ENCODE measurements around the gene UBR3.

Gene UBR3

GRCh38 chr2:170044751-170045478, 217.7 kb downstream of the UBR3 start:
- no peak for DNase-seq (ENCODE audit: low read depth in 3 of 3)

- DNase-seq (ENCODE audit: low read depth in 3 of 3) = no peak
These were observed 220.2 kb downstream of the UBR3 start for GRCh38 chr2:170047331-170048065.

GRCh38 chr2:170052151-170052550, 224.9 kb downstream of the UBR3 start:
- no peak for DNase-seq (ENCODE audit: low read depth in 3 of 3)

- DNase-seq (ENCODE audit: low read depth in 3 of 3) = no peak
These were observed 227.7 kb downstream of the UBR3 start for GRCh38 chr2:170054997-170055396.

GRCh38 chr2:170056900-170057299, 229.6 kb downstream of the UBR3 start:
- no peak for DNase-seq (ENCODE audit: low read depth in 3 of 3)

- DNase-seq (ENCODE audit: low read depth in 3 of 3) = no peak
These were observed 236.4 kb downstream of the UBR3 start for GRCh38 chr2:170063456-170064235.

- no peak for DNase-seq (ENCODE audit: low read depth in 3 of 3)
These were observed 243.5 kb downstream of the UBR3 start for GRCh38 chr2:170070778-170071177.

GRCh38 chr2:170073288-170073687, 246.0 kb downstream of the UBR3 start:
- no peak for DNase-seq (ENCODE audit: low read depth in 3 of 3)

- DNase-seq (ENCODE audit: low read depth in 3 of 3) = no peak
These were observed 248.9 kb downstream of the UBR3 start for GRCh38 chr2:170076189-170076588.

GRCh38 chr2:170077830-170078569, 250.7 kb downstream of the UBR3 start:
- DNase-seq (ENCODE audit: low read depth in 3 of 3) = no peak

GRCh38 chr2:170084820-170085491, 257.7 kb downstream of the UBR3 start:
- DNase-seq (ENCODE audit: low read depth in 3 of 3) = no peak

- no peak for DNase-seq (ENCODE audit: low read depth in 3 of 3)
These were observed 258.9 kb downstream of the UBR3 start for GRCh38 chr2:170086117-170086688.

GRCh38 chr2:170086751-170087412, 259.6 kb downstream of the UBR3 start:
- no peak for DNase-seq (ENCODE audit: low read depth in 3 of 3)

- DNase-seq (ENCODE audit: low read depth in 3 of 3) = no peak
These were observed 260.1 kb downstream of the UBR3 start for GRCh38 chr2:170087413-170087793.

GRCh38 chr2:170088776-170089175, 261.5 kb downstream of the UBR3 start:
- no peak for DNase-seq (ENCODE audit: low read depth in 3 of 3)

- DNase-seq (ENCODE audit: low read depth in 3 of 3) = no peak
These were observed 263.0 kb downstream of the UBR3 start for GRCh38 chr2:170090229-170090628.

GRCh38 chr2:170091436-170091835, 264.2 kb downstream of the UBR3 start:
- no peak for DNase-seq (ENCODE audit: low read depth in 3 of 3)

- no peak for DNase-seq (ENCODE audit: low read depth in 3 of 3)
These were observed 265.3 kb downstream of the UBR3 start for GRCh38 chr2:170092436-170093060.

- DNase-seq (ENCODE audit: low read depth in 3 of 3) = no peak
These were observed 268.1 kb downstream of the UBR3 start for GRCh38 chr2:170095380-170095779.

All from stimulated activated CD4-positive, alpha-beta T cell treated with anti-CD3 and anti-CD28 coated beads, TNF-alpha, amount 100 ng/mL, for 4 hours (primary cell).